Epithelial cell of prostate (primary cell): ENCODE measurements around the gene METTL26.

Experiments used
- DNase-seq: peaks from one replicate; pipeline ENCODE4 v3.0.0-alpha.2; 2011; ENCODE audit warnings: low read depth, low spot score
- H3K27ac ChIP-seq: fragments of 450-650 bp; 2 replicates; pipeline ENCODE4 v1.5.1; 2017; ENCODE audit warnings: mild to moderate bottlenecking

The METTL26 gene

DNA sequence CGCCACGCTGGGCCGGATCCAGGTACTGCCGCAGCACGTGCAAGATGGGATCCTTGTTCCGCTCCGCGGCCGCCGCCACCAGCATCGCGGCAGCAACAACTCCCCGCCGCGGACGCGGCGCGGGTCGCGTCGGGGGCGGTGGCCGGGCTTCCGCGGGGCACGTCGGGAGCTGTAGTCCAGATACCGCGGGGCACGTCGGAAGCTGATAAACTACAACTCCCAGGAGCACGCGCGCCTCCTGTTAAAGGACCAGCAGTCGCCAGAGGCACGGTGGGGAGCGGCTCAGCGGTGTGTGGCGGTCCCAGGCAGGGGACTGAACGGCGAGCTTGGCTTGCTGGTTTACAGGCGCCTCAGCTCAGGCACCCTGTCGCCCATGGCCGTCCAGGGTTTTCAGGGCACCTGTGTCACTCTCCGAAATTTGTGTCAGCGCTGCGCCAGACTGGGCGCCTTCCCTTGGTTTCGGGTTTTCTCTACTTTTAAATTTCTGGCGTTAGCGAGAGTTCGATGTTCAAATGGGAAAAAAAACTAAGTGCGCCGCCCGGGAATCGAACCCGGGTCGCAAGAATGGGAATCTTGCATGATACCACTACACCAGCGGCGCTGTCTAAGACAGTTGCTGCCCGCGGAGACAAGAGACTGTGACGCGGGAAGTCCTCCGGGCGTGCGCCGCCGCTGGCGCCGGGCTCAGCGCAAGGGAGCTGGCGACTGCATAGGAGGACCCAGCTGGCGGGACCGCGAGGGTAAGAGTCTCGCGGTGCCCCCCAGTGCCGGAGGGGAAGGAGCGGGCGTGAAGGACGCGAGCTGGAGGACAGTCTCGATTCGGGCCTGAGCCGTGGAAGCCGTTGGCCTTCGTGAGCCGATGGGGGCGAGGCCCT is at the start of gene METTL26:
Gene METTL26, minus strand, starts transcription at position 100 of the 875 bp plus-strand sequence. Its CDS starts 15 bp downstream, at position 85.
- H3K27ac ChIP-seq, result peak within 1 kb of the TSS; percentile 78
- DNase-seq, result peak; percentile 68

DNA sequence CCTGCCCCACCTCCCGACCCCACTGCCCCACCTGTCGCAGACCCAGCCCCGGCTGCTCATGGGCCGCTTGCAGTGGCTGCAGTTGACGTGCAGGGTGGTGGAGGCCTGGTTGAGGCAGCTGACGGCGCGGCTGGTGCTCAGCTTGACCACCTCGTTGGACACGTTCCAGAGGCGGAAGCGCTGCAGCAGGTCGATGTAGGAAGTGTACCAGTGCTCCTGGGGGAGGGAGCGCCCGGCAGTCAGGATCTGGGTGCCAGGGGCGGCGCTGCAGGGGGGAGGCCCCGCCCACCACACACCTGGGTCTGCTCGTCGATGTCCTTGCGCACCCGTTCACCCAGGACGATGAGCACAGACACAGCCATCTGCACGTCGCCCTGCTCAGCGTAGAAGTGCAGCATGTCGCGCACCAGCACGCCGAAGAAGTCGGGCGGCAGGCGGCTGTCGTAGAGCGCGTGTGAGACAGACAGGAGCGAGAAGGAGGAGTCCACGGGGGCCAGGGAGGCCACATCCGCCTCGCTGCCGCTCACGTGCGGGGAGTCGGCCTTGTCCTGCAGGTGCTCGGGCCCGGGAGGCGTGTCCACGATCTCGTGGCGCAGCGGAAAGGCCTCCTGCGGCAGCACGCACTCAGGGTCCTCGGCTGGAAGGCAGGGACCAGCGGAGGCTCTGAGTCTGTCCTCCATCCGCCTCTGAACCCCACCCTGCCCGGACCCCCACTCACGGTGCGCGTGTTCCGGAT is 49.0 kb upstream of the METTL26 start:
- peak overlapping the region; percentile 79 for H3K27ac ChIP-seq
- DNase-seq, result no peak

DNA sequence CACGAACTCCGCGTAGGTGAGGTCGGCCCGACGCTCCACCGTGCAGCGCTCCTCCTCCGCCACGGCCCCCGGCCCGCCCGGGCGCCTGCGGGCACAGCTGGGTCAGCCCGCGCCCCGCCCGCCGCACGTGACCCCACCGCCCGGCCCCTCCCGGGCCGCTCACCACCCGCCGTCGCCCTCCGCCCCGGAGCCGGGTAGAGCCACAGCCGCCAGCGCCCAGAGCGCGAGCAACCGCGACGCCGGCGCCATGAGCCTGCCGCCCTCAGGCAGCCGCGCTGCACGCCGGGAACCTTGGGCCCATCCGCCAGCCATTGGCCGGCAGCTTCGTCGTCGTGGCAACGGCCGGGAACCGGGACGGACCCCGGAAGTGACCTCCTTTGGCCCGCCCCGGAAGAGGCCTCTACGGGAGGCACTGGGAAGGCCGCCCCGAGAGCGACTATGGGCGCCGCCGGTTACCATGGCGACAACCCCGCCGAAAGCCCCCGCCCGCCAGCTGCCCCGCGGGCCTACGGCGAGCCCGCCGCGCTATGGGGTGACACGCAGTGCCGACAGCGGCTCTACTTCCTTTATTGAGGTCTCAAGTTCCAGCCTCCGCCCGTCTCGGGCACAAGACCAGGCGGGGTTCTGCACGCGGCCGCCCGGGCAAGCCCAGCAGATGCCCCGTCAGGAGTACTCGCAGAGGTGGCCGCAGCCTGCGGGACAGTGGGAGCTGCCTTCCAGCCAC is 48.1 kb upstream of the METTL26 start, which contains the start of gene JMJD8:
Gene JMJD8, minus strand, starts transcription at position 264 of the 724 bp plus-strand sequence. Its CDS starts 15 bp downstream, at position 249.
- H3K27ac ChIP-seq, result peak within 1 kb of the TSS; percentile 79
- peak; percentile 79 for DNase-seq

DNA sequence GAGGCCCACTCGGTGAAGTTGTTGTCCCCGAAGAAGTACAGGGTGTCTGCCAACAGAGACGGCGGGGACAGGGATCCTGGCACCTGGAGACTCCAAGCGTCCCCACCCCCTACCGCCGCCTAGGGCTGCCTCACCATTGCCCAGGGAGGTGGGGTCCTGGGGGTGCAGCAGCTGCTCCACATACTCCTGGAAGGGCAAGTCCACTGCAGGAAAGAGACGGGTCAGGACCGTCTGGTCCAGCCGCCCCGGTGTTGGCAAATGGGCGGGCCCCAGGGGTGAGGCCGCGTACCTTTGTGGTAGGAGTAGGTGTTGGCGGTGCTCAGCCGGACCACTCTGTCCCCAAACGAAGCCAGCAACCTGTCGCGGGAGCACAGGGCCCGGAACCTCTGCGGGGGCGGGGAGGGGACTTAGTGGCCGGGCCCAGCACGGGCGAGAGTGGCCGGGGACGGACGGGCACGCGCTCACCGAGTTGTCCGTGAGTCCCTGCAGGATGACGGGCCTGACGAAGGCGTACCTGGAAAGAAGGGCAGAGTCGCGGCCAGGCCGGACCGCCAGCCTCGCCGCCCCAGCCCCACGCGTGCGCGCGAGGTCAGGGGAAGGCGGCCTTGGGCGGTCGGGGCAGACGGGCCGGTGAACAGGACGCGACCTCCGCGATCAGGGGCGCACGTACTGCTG is 47.4 kb upstream of the METTL26 start:
- no peak for DNase-seq
- peak overlapping the region; percentile 79 for H3K27ac ChIP-seq

DNA sequence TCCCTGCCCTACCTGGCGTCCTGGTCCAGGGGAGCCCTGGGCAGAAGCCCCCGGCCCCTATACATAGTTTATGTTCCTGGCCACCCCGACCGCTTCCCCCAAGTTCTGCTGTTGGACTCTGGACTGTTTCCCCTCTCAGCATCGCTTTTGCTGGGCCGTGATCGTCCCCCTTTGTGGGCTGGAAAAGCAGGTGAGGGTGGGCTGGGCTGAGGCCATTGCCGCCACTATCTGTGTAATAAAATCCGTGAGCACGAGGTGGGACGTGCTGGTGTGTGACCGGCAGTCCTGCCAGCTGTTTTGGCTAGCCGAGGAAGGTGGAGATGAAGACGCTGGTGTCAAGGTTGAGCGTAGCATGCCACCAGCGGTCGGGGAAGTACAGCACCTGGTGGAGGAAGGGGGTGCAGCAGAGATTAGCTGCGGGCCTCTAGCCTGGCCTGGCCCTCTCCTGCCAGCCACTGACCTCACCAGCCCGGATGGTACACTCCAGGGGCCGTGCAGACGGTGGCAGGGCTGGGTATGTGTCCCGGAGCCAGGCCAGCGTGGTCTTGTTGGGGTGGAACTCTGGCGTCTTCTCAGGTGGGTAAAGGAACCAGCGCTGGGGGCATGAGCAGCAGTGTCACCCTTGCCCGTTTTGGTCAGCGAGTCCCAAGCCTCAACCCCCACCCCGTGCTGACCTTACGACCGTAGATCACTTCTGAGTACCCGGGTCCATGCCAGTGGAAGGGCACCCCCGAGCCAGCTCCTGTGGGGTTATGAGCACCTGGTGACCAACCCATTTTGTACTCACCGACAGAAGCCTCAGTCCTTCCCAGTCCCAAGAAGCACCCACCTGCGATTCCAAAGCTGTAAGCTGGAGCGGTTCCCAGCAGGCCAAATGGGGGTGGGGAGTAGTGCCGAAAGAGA is 46.6 kb upstream of the METTL26 start:
- DNase-seq, result no peak
- H3K27ac ChIP-seq, result peak overlapping the region; percentile 79

DNA sequence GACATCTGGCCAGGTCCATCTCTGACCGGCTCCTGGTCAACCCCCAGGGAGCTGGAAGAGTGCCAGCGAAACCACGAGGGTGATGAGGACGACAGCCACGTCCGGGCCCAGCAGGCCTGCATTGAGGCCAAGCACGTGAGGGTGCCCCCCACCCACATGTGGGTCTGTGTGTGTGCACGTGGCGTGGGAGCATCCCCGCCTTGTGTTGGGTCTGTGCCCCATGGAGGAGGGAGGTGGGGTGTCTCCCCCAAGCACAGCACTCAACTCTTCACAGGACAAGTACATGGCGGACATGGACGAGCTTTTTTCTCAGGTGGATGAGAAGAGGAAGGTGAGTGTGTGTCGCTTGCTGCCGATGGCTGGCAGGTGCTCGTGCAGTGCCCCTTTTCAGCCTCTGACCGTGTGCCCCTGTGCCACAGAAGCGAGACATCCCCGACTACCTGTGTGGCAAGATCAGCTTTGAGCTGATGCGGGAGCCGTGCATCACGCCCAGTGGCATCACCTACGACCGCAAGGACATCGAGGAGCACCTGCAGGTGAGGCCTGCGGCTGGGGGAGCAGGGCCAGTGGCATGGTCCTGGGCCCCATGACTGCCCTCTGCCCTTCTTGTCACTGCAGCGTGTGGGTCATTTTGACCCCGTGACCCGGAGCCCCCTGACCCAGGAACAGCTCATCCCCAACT is 45.8 kb upstream of the METTL26 start:
- peak overlapping the region; percentile 84 for H3K27ac ChIP-seq

DNA sequence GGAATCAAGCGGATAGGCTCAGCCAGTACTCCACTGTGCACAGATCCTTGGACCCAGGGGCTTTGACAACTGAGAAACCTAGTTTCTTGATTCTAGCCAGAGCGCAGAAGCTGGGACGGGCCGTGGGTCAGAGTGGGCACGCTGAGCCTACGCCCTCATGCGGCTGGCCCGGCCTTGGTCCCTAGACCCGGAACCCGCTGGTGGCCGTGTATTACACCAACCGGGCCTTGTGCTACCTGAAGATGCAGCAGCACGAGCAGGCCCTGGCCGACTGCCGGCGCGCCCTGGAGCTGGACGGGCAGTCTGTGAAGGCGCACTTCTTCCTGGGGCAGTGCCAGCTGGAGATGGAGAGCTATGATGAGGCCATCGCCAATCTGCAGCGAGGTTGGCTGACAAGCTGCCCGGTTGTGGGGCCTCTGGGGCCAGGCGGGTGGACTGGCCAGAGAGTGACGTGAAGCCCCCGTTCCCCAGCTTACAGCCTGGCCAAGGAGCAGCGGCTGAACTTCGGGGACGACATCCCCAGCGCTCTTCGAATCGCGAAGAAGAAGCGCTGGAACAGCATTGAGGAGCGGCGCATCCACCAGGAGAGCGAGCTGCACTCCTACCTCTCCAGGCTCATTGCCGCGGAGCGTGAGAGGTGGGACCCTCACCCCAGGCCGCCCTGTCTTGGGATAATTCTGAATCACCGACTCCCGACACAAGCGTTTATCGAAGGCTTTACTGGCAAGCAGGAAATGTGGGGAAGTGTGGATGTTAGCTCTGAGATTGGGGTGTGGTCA is 45.1 kb upstream of the METTL26 start:
- no peak for DNase-seq

More for the DNA sequence above, 45.8 kb upstream of the METTL26 start:
- DNase-seq, result no peak

DNA sequence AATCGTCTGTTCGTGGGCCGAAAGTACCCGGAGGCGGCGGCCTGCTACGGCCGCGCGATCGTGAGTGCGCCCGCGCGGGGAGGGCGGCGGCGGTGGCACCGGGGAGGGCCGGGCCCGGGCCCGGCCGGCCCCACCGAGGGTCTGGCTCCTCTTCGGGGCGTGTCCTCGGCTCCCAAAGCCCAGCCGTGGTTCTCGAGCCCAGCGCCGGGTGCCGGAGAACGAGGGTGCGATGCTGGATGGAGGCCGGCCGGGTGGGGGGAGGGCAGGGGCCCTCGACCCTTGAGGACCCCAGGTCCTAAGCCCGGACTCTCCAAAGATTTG is 44.5 kb upstream of the METTL26 start:
- DNase-seq, result no peak

More for the DNA sequence above, 45.1 kb upstream of the METTL26 start:
- H3K27ac ChIP-seq, result peak overlapping the region; percentile 84

DNA sequence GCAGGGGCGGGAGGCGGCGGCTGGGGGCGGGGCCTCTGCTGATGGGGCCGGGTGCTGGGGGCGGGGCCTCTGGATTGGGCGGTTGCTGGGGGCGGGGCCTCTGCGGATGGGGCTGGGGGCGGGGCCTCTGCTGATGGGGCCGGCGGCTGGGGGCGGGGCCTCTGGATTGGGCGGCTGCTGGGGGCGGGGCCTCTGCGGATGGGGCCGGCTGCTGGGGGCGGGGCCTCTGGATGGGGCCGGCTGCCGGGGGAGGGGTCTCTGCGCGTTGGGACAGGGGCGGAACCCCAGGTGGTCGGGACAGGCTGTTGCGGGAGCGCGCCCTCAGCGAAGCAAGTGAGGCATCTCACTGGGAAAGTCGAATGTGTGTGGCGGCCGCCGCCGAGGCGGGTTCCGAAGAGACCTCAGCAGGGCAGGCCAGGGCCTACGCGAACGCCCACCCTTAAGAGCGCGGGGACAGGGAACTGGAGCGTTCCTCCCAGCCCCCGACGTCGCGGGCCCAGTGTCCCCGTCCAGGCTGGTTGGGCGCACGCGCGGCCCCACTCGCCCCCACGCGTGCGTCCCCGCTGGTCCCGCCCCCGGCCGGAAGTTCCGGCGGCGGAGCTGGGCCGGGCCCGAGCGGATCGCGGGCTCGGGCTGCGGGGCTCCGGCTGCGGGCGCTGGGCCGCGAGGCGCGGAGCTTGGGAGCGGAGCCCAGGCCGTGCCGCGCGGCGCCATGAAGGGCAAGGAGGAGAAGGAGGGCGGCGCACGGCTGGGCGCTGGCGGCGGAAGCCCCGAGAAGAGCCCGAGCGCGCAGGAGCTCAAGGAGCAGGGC is 43.9 kb upstream of the METTL26 start, which contains the start of gene STUB1:
Gene STUB1, plus strand, starts transcription at position 597 of the 811 bp plus-strand sequence. Its CDS starts 116 bp downstream, at position 713.
- DNase-seq, result peak; percentile 20
- peak within 1 kb of the TSS; percentile 84 for H3K27ac ChIP-seq

More for the DNA sequence above, 44.5 kb upstream of the METTL26 start:
- peak overlapping the region; percentile 84 for H3K27ac ChIP-seq

DNA sequence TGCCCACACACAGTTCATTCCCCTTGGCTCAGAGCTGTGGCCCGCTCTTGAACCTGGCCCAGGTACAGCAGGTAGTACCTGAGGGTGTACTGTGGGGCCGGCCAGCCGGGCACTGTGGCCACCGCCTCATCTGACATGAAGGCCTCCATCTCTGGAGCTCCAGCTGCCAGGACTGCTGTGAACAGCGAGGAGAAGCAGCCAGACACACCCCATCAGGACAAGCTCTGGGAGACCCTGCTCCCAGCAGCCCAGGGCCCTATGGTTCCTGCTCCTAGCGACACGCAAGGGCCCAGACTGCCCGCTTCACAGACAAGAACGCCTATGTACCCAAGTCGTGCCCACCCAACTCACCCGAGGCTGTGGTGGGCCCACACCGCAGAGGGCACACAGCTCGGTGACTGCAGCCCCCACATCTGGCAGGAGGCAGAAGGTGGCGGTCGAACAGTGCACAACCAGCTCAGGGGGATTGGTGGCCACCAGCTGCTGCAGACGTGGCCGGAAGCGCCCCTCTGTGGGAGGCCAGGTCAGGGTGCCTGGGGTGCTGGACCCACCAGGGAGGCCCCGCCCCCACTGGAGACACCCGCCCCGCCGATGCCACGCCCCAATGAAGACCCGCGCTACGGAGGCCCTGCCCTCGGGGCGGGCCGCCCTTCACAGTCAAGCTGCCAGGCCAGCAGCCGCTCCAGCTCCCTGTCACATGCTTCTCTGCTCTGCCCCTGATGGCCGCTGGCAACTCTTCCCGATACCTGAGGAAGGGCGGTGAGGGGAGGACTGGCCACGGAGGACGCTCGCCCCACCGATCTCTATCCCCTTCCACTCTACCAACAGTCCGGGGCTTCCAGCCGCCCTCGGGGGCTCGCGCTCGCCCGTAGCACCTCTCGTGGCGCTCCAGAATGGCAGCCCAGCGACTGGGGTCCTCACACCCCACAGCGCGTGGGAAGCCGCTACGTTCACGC is 43.0 kb upstream of the METTL26 start:
- H3K27ac ChIP-seq, result peak overlapping the region; percentile 84
- no peak for DNase-seq

DNA sequence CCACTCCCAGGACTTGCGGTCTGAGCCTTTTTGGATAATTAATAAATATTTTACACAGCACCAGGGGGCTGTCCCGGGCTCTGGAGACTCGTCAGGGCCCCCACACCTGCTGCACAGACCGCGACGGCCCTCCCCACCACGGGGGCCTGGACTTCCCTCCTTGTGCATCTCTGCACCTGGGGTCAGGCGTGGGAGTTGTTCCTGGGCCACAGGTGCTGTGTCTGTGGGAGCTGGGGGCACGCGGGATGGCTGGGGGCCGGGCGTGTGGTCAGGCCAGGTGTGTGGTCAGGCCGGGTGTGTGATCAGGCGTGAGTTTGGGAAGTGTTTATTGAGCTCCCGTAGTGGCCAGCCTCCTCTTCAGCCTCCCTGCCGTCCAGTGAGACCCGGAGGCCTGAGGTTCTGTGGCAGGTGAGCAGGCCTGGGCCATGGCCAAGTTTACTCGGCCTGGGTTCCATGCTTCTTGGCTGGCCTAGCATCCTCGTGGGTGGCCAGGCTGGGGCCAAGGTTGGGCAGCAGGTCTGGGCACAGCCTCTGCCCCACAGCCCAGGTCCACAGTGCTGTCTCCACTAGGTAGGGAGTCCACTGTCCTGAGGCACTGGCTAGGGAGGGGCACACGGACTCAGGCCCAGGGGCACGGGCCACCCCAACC is 42.2 kb upstream of the METTL26 start:
- no peak overlapping the region for H3K27ac ChIP-seq
- no peak for DNase-seq

DNA sequence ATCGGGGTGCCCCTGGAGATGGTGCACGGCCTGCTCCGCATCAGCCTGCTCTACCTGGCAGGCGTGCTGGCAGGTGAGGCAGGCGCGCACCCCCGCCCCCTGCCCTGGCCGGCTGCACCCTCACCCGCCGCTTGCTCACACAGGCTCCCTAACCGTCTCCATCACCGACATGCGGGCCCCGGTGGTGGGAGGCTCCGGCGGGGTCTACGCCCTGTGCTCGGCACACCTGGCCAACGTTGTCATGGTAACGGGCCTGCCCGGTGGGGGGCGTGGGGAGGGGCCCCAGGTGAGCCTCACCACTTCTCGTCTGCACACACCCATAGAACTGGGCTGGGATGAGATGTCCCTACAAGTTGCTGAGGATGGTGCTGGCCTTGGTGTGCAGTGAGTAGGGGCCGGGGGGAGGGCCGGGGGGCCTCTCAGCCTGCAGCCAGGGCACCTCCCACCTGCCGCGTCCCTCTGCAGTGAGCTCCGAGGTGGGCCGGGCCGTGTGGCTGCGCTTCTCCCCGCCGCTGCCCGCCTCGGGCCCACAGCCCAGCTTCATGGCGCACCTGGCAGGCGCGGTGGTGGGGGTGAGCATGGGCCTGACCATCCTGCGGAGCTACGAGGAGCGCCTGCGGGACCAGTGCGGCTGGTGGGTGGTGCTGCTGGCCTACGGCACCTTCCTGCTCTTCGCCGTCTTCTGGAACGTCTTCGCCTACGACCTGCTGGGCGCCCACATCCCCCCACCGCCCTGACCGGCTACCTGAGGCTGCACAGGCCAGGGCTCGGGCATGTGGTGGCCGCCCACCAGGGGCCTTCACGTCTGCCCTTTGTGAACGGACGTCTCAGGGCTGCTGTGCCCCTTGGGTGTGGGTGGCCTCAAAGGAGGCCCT is 41.4 kb upstream of the METTL26 start:
- H3K27ac ChIP-seq, result peak overlapping the region; percentile 58
- no peak for DNase-seq

DNA sequence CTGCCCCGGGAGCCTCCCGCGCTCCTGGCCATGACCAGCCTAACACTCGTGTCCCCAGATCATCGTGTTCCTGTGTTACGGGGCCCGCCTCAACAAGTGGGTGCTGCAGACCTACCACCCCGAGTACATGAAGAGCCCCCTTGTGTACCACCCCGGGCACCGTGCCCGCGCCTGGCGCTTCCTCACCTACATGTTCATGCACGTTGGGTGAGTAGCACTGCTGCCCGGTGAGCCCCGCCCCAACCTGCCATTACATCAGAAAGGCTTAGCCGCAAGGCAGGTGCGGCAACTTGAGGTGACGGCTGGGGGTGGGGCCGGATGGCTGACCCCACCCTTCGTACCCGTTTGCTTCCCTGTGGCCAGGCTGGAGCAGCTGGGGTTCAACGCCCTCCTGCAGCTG is 40.8 kb upstream of the METTL26 start:
- DNase-seq, result peak; percentile 91
- peak overlapping the region; percentile 58 for H3K27ac ChIP-seq

DNA sequence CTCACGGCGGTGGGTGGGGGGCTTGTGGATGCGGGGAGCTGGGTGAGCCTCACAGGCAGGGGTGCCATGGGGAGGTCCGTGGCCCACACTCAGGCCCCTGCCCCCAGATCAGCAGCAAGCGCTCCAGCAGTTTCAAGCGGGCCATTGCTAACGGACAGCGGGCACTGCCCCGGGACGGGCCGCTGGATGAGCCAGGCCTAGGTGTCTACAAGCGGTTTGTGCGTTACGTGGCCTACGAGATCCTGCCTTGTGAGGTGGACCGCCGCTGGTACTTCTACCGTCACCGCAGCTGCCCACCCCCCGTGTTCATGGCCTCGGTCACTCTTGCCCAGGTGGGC is 40.4 kb upstream of the METTL26 start:
- peak overlapping the region; percentile 58 for H3K27ac ChIP-seq
- DNase-seq, result no peak
